ENCODE measurements around the gene PKP2. TPM values are rescaled to one million over a fixed set of nuclear protein-coding genes. Genes with fewer than 3 reads are reported as not detected.
"Not testable (repeated sequence)": the region's sequence is repeated elsewhere in the genome, so short reads cannot be mapped to it uniquely, and the experiment has no call there.

The PKP2 gene
- total RNA-seq, 2 experiments from 2014 or later = 0.22 to 0.31 TPM

GRCh38 chr12:32874975-32875374 is 21.6 kb downstream of the PKP2 start:
- Histone ChIP-seq H3K36me3 (ENCODE audit: insufficient read depth, low read length) (no peaks in the 10 kb centered on the region), H3K27ac (ENCODE audit: low read depth in 1 of 2, low read length in 2 of 2) (no peak overlapping the region), H3K9me3 (ENCODE audit: control insufficient read depth in 1 of 2, insufficient read depth in 1 of 2, low read length in 2 of 2) (no peaks in the 10 kb centered on the region), H3K4me3 (ENCODE audit: low read length) (no peak overlapping the region), H3K27me3 (ENCODE audit: control insufficient read depth in 1 of 2, insufficient read depth in 2 of 2, low read length in 2 of 2) (no peaks in the 10 kb centered on the region), H3K4me1 (ENCODE audit: insufficient read depth, low read length) (no peaks in the 10 kb centered on the region)
- Mint-ChIP-seq H3K27ac (no peak overlapping the region), H3K4me3 (no peak overlapping the region), H3K4me1 (ENCODE audit: low read depth) (no peaks in the 10 kb centered on the region), H3K9me3 (no peaks in the 10 kb centered on the region), H3K27me3 (peaks cover 4% of the 10 kb centered on the region), H3K36me3 (ENCODE audit: low read depth) (no peaks in the 10 kb centered on the region)
- ATAC-seq (ENCODE audit: poor library complexity) = no peak
- ChIA-PET CTCF (no interaction called here), POLR2A (no interaction called here)
- TF ChIP-seq CTCF (IDR thresholded peaks at IDR 0.05) = no peak
- no peak for DNase-seq
- intact Hi-C loops (cut with DNase I, micrococcal nuclease) = no loop called here

DNA sequence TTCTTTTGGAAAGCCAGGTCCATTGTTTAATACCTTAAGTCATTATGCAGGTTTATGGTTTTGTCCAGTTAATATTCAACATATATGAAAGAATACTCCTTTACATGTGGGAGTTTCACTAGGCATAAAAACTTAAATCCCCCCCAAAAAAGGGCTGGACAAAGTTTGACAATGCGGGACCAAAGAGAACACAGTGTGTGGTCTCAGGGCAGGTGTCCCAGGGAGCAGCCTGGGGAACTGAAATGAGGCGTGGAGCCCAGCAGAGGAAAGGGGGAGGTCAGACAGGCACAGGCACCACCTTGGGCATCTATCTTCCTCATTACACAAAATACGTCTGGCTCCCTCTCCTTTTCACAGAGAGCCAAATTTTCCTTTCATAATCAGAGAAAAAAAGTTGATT is 22.5 kb downstream of the PKP2 start:
- intact Hi-C loops (cut with DNase I, micrococcal nuclease) = no loop called here
- no peaks in the 10 kb centered on the region for H3K9me3 ChIP-seq (ENCODE audit: control insufficient read depth in 1 of 2, insufficient read depth in 1 of 2, low read length in 2 of 2)
- H3K4me3 Mint-ChIP-seq = no peak overlapping the region
- POLR2A ChIA-PET = no interaction called here
- peaks cover 4% of the 10 kb centered on the region for H3K27me3 Mint-ChIP-seq
- no peaks in the 10 kb centered on the region for H3K4me1 Mint-ChIP-seq (ENCODE audit: low read depth)
- no peaks in the 10 kb centered on the region for H3K9me3 Mint-ChIP-seq
- no peak overlapping the region for H3K4me3 ChIP-seq (ENCODE audit: low read length)
- no peaks in the 10 kb centered on the region for H3K36me3 Mint-ChIP-seq (ENCODE audit: low read depth)
- no peaks in the 10 kb centered on the region for H3K4me1 ChIP-seq (ENCODE audit: insufficient read depth, low read length)
- no peaks in the 10 kb centered on the region for H3K27me3 ChIP-seq (ENCODE audit: control insufficient read depth in 1 of 2, insufficient read depth in 2 of 2, low read length in 2 of 2)
- ATAC-seq (ENCODE audit: poor library complexity) = no peak
- CTCF ChIA-PET = no interaction called here
- H3K27ac Mint-ChIP-seq = no peak overlapping the region
- no peaks in the 10 kb centered on the region for H3K36me3 ChIP-seq (ENCODE audit: insufficient read depth, low read length)
- H3K27ac ChIP-seq (ENCODE audit: low read depth in 1 of 2, low read length in 2 of 2) = no peak overlapping the region
- DNase-seq = no peak
- no peak for TF ChIP-seq CTCF (IDR thresholded peaks at IDR 0.05)

GRCh38 chr12:32872416-32872815 is 24.2 kb downstream of the PKP2 start:
- H3K27ac ChIP-seq (ENCODE audit: low read depth in 1 of 2, low read length in 2 of 2); H3K27me3 ChIP-seq (ENCODE audit: control insufficient read depth in 1 of 2, insufficient read depth in 2 of 2, low read length in 2 of 2); H3K27ac Mint-ChIP-seq; intact Hi-C loops (cut with DNase I, micrococcal nuclease); ATAC-seq (ENCODE audit: poor library complexity); H3K4me3 Mint-ChIP-seq; H3K4me3 ChIP-seq (ENCODE audit: low read length); H3K36me3 Mint-ChIP-seq (ENCODE audit: low read depth); H3K36me3 ChIP-seq (ENCODE audit: insufficient read depth, low read length); POLR2A ChIA-PET; H3K9me3 ChIP-seq (ENCODE audit: control insufficient read depth in 1 of 2, insufficient read depth in 1 of 2, low read length in 2 of 2); H3K4me1 Mint-ChIP-seq (ENCODE audit: low read depth); H3K9me3 Mint-ChIP-seq; DNase-seq; H3K4me1 ChIP-seq (ENCODE audit: insufficient read depth, low read length); H3K27me3 Mint-ChIP-seq: not testable (repeated sequence)
- CTCF ChIA-PET = interaction anchor here (1.4 kb wide), 1 partner anchor 10 kb away, joined by 3 read pairs; no protein-coding TSS in a partner anchor

DNA sequence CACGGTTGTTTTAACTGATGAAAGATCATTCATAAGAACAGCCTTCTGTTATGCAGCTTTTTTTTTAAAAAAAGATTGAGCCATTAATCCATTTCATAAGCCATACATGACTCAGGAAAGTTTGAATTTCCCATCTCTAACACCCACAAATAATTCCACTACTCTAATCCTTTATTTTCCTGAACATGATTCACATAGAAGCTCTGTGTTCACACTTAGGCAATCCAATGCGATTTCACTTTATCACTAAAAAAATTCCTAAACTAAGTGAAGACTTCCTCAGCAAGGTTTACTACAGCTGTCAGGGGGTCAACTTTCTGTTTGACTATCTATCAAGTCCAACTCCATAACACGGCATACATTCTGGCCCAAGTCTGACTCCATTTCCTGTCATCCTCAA is 25.9 kb downstream of the PKP2 start:
- no peak for TF ChIP-seq CTCF (IDR thresholded peaks at IDR 0.05)
- POLR2A ChIA-PET = no interaction called here

More for the DNA sequence above, 25.9 kb downstream of the PKP2 start:
- DNase-seq (no peak), ATAC-seq (ENCODE audit: poor library complexity) (no peak)
- H3K27me3 ChIP-seq (ENCODE audit: control insufficient read depth in 1 of 2, insufficient read depth in 2 of 2, low read length in 2 of 2) = no peaks in the 10 kb centered on the region
- H3K4me3 ChIP-seq (ENCODE audit: low read length) = no peak overlapping the region
- H3K4me1 ChIP-seq (ENCODE audit: insufficient read depth, low read length) = no peaks in the 10 kb centered on the region
- H3K36me3 ChIP-seq (ENCODE audit: insufficient read depth, low read length) = no peaks in the 10 kb centered on the region
- no peaks in the 10 kb centered on the region for H3K36me3 Mint-ChIP-seq (ENCODE audit: low read depth)
- no peak overlapping the region for H3K4me3 Mint-ChIP-seq
- no peaks in the 10 kb centered on the region for H3K9me3 Mint-ChIP-seq
- H3K9me3 ChIP-seq (ENCODE audit: control insufficient read depth in 1 of 2, insufficient read depth in 1 of 2, low read length in 2 of 2) = no peaks in the 10 kb centered on the region
- CTCF ChIA-PET = no interaction called here
- H3K27me3 Mint-ChIP-seq = peaks cover 4% of the 10 kb centered on the region
- intact Hi-C loops (cut with DNase I, micrococcal nuclease) = no loop called here
- H3K4me1 Mint-ChIP-seq (ENCODE audit: low read depth) = no peaks in the 10 kb centered on the region
- no peak overlapping the region for H3K27ac Mint-ChIP-seq
- H3K27ac ChIP-seq (ENCODE audit: low read depth in 1 of 2, low read length in 2 of 2) = no peak overlapping the region

All from CD4-positive, alpha-beta T cell (primary cell).